Adipose tissue (tissue), 3 donors: ENCODE results near the gene LSAMP. TPM values are rescaled to one million over a fixed set of nuclear protein-coding genes. Genes with fewer than 3 reads are reported as not detected.

Experiments
- H3K27ac ChIP-seq: one replicate; pipeline ENCODE4 v1.5.1; 2013; ENCODE audit warnings: low read depth, low read length
- WGBS, 3 donors: extraction: QIAGEN DNeasy Blood & Tissue Kit; methylation state at CpG; one replicate each; pipeline ENCODE4 v1.1.7; 2013; 5-methylcytosine and 5-hydroxymethylcytosine counted together
- polyA plus RNA-seq, 3 donors: library from polyadenylated mRNA; stranded (reverse); fragments of 200-250 nt; gene quantifications; one replicate each; pipeline ENCODE4 v1.2.3, GENCODE V29; 2013
- donor health status: healthy with polysubstance abuse.
- donor health status: Bipolar disorder and iron deficiency.
- donor health status: healthy.

The LSAMP gene
- polyA plus RNA-seq, 3 donors = 0.38 to 2.1 (median 1.4) TPM

DNA sequence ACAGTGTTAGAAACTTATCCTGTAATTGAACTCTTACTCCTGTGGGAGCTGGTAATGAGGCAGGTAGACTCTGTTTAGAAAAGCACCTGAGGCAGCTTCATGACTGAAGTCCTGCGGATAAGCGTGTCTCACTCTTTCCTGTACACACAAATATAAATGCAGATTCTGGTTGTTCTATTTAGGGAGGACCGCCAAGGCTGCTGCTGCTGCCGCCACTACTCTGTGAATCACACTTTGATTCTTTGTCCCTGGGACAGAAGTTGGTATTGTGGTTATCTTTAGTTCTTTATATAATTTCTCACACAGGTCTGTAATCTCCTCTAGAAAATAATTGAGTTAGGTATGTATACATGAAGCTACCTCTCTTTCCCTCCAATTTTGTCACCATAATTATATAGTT lies 3.6 kb downstream of the LSAMP start:
- WGBS, 3 donors = 77 to 93% (median 89%) methylated on average over 4 of the region's 4 CpGs
- no peak overlapping the region for H3K27ac ChIP-seq

DNA sequence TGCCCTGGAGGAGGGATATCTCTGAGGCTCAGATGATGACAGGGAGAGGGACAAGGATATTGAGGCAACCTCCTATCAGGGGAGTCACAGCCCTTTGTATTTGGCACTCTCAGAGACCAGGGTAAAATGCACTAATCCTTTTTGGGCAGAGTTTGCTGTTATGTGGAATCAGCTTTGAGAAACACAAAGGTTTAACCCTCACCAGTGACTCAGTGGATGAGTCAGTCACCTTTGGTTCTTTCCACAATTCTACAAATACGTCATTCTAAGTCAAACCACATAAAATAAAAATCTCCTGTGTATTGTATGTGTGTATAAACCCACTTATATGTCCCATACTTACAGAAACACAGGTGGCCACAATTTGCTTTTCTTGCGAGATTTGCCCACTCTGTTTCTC lies 5.1 kb downstream of the LSAMP start:
- WGBS, 3 donors = 71 to 82% (median 80%) methylated on average over 2 of the region's 2 CpGs
- no peak overlapping the region for H3K27ac ChIP-seq

- no peak overlapping the region for H3K27ac ChIP-seq
- 75 to 97% (median 94%) methylated on average over 1 of the region's 1 CpG for whole genome bisulfite sequencing, 3 donors
Measured at GRCh38 chr3:116433552-116433951, 11.7 kb downstream of the LSAMP start.

DNA sequence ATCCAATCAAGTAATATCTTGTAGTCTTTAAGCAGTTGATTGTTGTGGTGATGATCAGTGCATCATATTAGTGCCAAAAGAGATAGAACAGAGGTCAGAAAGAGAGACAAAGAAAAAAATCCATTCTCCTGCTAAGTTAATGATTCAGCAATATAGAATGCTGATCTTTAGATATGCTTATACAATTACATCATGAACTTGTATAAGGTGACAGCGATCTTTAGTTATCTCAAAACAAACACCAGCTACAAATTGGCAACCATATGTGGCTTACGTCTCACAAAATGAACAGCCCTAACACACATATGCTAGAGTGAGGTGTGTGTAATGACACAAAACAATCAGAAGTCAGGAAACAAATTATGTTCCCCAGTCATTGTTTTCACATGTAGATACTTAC lies 12.5 kb downstream of the LSAMP start:
- 31 to 86% (median 80%) methylated on average over 2 of the region's 2 CpGs for WGBS, 3 donors

GRCh38 chr3:116429479-116430269 lies 15.6 kb downstream of the LSAMP start:
- WGBS, 3 donors = 68 to 75% (median 75%) methylated on average over 6 of the region's 6 CpGs
- H3K27ac ChIP-seq = no peak overlapping the region

More for the DNA sequence above, 12.5 kb downstream of the LSAMP start:
- no peak overlapping the region for H3K27ac ChIP-seq

GRCh38 chr3:116426036-116426435 lies 19.3 kb downstream of the LSAMP start:
- 88 to 93% (median 93%) methylated on average over 8 of the region's 8 CpGs for WGBS, 3 donors
- H3K27ac ChIP-seq = no peak overlapping the region

DNA sequence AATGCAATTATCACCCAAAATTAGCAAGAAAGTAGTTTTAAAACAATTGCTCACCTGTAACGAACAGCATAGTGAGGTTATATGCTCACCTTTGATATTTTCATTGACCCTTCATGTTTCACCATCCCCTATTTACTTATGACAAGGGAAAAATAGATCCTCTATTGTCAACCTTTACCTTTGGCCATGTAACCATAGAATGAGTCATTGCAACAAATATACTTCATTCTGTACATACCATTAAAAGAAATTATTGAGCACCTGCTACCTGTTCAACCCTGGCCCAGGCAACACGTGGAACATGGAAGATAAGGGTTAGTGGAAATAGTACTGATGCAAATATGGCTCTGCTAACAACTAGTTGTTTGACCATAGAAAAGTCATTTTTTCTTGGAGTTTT lies 20.2 kb downstream of the LSAMP start:
- no peak overlapping the region for H3K27ac ChIP-seq
- 32 to 71% (median 69%) methylated on average over 2 of the region's 2 CpGs for WGBS, 3 donors

DNA sequence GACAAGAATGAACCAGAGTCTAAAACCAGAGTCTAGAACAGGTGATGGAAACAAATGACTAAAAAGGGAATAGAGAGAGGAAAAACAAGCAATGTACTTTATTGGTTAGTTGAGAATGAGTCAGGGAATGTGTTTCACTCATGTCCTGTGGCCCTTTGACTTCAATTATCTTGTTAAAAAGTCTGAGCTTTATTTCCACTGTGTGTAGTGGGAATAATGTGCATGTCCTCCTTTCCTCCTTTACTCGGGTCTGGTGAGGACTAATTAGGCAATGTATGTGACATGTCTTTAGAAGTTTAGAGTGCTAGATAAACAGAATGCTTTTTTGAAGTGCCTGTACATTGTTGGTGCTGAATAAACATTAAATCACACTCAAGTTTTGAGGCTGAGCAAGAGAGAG lies 21.3 kb downstream of the LSAMP start:
- no peak overlapping the region for H3K27ac ChIP-seq
- WGBS, 3 donors = 0 to 9% (median 6%) methylated on average over 1 of the region's 1 CpG

DNA sequence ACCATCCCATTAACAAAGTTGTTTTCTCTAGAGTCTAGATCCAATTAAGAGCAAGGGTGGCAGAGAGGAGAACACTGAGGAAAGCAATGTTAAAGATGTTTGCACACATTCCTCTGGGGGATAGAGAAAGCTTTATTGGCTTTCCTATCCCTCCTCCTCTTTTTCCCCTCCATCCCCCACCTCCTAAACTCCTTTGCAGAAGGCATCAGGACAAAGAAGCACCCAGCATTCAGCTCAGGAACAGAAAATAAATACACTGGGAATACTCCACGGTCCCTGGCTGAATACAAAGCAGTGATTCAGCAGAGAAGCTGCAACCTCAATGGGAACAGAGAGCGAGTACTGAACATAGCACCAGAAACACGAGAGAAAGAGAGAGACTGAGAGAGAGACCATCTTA lies 21.9 kb downstream of the LSAMP start:
- no peak overlapping the region for H3K27ac ChIP-seq
- 23 to 38% (median 28%) methylated on average over 3 of the region's 3 CpGs for WGBS, 3 donors

- H3K27ac ChIP-seq = no peak overlapping the region
- WGBS, 3 donors = 16 to 27% (median 24%) methylated on average over 1 of the region's 1 CpG
Measured at GRCh38 chr3:116417151-116417550, 28.1 kb downstream of the LSAMP start.

DNA sequence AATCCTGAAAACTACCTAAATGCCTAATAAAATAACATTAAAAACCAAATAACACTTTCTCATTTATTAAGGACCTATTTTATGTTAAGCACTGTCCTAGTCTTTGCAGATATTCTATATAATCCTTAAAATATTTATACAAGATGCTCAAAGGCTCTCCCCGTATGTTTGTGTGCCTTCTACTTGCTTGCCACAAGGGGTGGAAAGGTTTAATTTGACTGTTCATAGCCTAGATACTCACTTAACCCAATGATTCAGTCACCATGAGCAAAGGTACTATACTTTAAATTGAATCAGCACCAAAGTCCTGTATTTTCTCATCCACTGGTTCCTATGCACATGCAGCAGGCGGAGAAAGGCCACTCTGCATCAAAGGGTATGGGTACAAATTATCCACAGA lies 32.0 kb downstream of the LSAMP start:
- no peak overlapping the region for H3K27ac ChIP-seq
- 72 to 86% (median 76%) methylated on average over 2 of the region's 2 CpGs for WGBS, 3 donors

GRCh38 chr3:116408473-116408872 lies 36.8 kb downstream of the LSAMP start:
- 19 to 72% (median 68%) methylated on average over 2 of the region's 2 CpGs for WGBS, 3 donors

DNA sequence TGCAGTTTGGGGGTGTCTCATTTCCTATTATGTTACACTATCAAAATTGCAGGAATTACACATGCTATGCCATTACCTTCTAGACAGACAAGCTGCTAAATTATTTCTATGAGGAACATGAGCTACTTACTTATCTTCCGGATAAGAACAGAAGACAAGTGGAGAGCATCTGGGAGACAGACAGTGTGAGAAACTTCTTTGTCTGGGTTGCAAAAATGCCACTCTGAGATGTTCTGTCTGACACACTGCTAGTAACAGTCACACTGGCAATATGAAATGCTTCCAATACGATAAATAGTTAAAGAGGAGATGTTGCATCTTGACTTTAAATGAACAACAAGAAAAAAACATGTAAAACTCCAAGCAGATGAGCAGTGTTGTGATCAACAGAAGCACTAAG lies 40.1 kb downstream of the LSAMP start:
- 77 to 83% (median 79%) methylated on average over 2 of the region's 2 CpGs for WGBS, 3 donors
- no peak overlapping the region for H3K27ac ChIP-seq

More at GRCh38 chr3:116408473-116408872, 36.8 kb downstream of the LSAMP start:
- H3K27ac ChIP-seq = no peak overlapping the region

DNA sequence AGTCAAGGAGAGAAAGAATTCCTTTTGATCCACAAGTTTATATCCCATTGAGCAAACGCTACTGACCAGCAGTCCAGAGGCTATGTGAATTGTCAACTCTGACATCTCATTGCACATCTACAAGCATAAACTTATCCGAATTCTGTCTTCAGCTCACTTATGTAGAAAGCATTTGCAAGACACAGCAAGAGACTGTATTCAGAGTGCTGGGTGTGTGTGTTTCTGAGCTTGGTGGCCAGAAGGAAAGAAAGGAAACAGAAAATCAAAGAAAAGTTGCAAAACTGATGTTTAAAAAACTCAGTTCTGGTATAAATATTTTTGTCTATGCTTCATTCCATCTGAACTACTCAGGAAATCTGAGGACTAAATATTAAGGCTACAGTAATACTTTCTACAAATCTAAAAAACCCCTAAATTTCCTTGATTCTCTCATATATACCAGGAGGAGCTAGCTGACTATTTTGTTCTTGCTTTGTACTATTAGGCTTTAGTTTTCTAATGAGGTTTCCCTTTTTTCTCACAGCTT lies 45.5 kb downstream of the LSAMP start:
- WGBS, 3 donors = 60 to 81% (median 75%) methylated on average over 2 of the region's 2 CpGs

DNA sequence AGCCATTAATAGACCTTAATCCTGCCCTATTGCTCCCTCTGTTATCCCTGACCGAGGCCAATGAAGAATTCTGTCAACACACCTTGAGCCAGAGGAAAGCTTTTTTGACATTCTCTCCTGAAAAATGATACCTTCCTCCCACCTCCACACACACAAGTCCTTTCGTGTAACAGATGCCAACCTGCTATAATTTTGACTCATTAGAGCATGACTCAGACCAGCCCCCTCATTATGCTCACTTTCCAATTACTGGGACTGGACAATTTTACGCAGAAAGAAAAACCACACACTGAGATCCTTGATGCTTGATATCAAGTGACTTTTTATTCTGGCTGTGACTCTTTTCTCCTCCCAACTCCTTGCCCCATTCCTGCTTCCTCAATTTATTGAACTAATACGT lies 50.9 kb downstream of the LSAMP start:
- H3K27ac ChIP-seq = no peak overlapping the region
- WGBS, 3 donors = 58 to 71% (median 67%) methylated on average over 4 of the region's 4 CpGs

More for the DNA sequence above, 45.5 kb downstream of the LSAMP start:
- H3K27ac ChIP-seq = no peak overlapping the region

- no peak overlapping the region for H3K27ac ChIP-seq
- 63 to 89% (median 79%) methylated on average over 3 of the region's 3 CpGs for WGBS, 3 donors
Measured at GRCh38 chr3:116393199-116393598, 52.1 kb downstream of the LSAMP start.

DNA sequence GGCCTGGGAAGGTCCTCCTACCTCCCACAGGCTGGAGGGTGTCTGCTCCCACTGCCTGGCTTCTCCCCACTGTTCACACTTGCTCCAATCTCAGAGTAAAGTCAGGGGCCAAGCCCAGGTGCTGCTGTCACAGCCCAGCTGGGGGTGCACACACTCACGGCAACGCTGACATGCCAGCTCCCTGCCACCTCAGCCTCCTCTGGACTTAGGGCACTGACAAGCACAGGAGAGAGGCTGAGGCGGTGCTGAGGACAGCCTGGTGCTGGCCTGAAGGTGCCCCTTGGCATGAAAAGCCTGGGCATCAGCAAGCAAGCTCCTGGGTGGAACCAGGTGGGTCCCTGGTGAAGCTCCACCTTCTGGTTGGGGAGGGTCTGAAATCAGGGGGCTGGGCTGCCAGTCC lies 53.0 kb downstream of the LSAMP start:
- 88 to 100% (median 90%) methylated on average over 3 of the region's 3 CpGs for WGBS, 3 donors

GRCh38 chr3:116391296-116392201 lies 53.7 kb downstream of the LSAMP start:
- WGBS, 3 donors = 90 to 95% (median 92%) methylated on average over 20 to 23 of the region's 23 CpGs
- H3K27ac ChIP-seq = no peak overlapping the region

More for the DNA sequence above, 53.0 kb downstream of the LSAMP start:
- no peak overlapping the region for H3K27ac ChIP-seq

DNA sequence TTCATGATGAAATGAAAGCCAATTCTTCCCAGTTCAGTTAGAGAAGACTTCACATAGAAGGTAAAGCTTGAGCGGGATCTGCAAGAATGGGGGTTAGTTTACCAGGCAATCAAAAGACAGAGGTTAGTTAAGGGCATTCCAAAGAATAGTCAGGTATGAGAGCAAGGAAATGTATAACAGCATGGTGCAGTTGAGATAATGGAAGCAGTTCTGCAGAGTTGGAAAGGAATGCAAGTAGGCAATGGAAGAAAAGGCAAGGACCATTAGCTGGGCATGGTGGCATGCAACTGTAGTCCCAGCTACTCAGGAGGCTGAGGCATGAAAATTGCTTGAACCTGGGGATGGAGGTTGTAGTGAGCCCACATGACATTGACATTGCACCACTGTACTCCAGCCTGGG lies 55.0 kb downstream of the LSAMP start:
- 88 to 97% (median 96%) methylated on average over 1 of the region's 1 CpG for WGBS, 3 donors
- no peak overlapping the region for H3K27ac ChIP-seq
